SK-N-MC (cell line): Measurements from ENCODE around the gene TMEM245.

ENCODE experiments used
- DNase-seq: peaks from one replicate; pipeline ENCODE4 v3.0.0-alpha.2; 2011; ENCODE audit warnings: low read depth, low spot score
- H3K27ac ChIP-seq: fragments of 200-600 bp; sonication (generic); 2 replicates; pipeline ENCODE4 v1.5.1; 2016; ENCODE audit warnings: mixed run types
- H3K36me3 ChIP-seq: fragments of 200-600 bp; sonication (generic); 2 replicates; pipeline ENCODE4 v1.6.1; 2017; ENCODE audit warnings: antibody characterized with exemption, low read length, mixed read lengths; ENCODE audit not compliant: insufficient read depth
- H3K4me3 ChIP-seq: fragments of 200-600 bp; sonication (generic); 2 replicates; pipeline ENCODE4 v1.5.1; 2016
- H3K9ac ChIP-seq: fragments of 200-600 bp; sonication (generic); 2 replicates; pipeline ENCODE4 v1.8.0; 2017; ENCODE audit warnings: mixed run types, mixed read lengths; ENCODE audit not compliant: insufficient read length
- H3K9me3 ChIP-seq: fragments of 200-600 bp; sonication (generic); 2 replicates; pipeline ENCODE4 v1.6.1; 2017; ENCODE audit warnings: low read depth, mild to moderate bottlenecking, antibody characterized with exemption, low read length, moderate library complexity, mixed read lengths
- EZH2 ChIP-seq: fragments of 200-600 bp; sonication (generic); IDR thresholded peaks from one replicate; pipeline ENCODE4 v1.6.1; 2017; ENCODE audit warnings: antibody characterized with exemption
- FOXP2 ChIP-seq: optimal IDR thresholded peaks from 2 replicates; pipeline ENCODE3; 2011; ENCODE audit warnings: mild to moderate bottlenecking, moderate library complexity; ENCODE audit not compliant: insufficient read depth; ENCODE audit errors: extremely low read length, control extremely low read depth
- POLR2AphosphoS5 ChIP-seq: IDR thresholded peaks from 2 replicates; pipeline ENCODE4 v1.6.1; 2012; ENCODE audit warnings: mild to moderate bottlenecking, low read depth, low read length, borderline replicate concordance

Gene TMEM245

GRCh38 chr9:109037946-109038715, 81.6 kb downstream of the TMEM245 start:
- Histone ChIP-seq H3K27ac (0 out of 2 replicates have a peak overlapping the region, but pooled peaks have one; percentile 15), H3K36me3 (peaks cover 59% of the 10 kb centered on the region), H3K9me3 (no peaks in the 10 kb centered on the region), H3K4me3 (no peak overlapping the region), H3K9ac (no peak overlapping the region)
- TF ChIP-seq EZH2 = no peak
- TF ChIP-seq FOXP2 = no peak
- no peak for DNase-seq

DNA sequence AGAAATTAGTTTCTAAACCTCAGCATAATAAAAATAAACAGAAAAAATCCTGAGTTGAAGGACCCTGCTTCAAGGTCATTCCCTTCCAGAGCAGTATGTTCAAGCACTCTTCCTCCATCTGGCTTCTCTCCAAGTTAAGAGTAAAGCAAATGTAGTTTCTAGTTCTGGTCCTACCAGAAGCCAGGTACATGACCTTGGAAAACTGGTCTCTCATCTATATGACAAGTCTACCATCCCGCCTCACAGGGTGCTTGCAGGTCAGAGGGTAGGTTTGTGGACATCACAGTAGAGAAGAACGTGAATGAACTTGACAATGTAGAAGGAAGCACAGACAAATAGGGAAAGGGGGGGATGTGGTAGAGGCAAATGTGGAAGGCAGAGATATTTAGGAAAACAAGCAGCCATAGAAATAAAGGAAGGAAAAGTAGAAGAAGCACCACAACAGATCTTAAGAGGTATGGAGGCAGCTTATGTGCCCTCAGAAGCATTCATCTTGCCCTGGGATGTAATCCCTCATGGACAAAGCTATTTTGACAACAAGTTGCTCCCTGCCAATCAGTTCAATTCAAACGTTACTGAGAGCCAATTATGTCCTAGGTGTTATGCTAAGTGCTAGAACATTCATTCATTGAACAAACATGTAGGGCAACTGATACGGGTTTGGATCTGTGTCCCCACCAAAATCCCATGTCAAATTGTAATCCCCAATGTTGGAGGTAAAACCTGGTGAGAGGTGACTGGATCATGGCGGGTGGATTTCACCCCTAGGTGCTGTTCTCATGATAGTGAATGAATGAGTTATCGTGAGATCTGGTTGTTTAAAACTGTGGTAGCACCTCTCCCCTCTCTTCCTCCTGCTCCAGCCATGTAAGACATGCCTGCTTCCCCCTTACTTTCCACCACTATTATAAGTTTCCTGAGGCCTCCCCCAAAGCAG, 82.7 kb downstream of the TMEM245 start:
- TF ChIP-seq POLR2AphosphoS5 (no peak), EZH2 (no peak), FOXP2 (no peak)
- no peak overlapping the region for H3K4me3 ChIP-seq
- H3K36me3 ChIP-seq = peaks cover 53% of the 10 kb centered on the region
- DNase-seq = no peak
- H3K9me3 ChIP-seq = no peaks in the 10 kb centered on the region
- H3K27ac ChIP-seq = peak overlapping the region; percentile 69
- H3K9ac ChIP-seq = no peak overlapping the region

GRCh38 chr9:109035684-109036423, 83.9 kb downstream of the TMEM245 start:
- Histone ChIP-seq H3K4me3 (peak overlapping the region; percentile 31; the same call in 1 of the 2 replicates), H3K36me3 (peaks cover 47% of the 10 kb centered on the region), H3K27ac (peak overlapping the region; percentile 69), H3K9me3 (no peaks in the 10 kb centered on the region), H3K9ac (no peak overlapping the region)
- no peak for TF ChIP-seq FOXP2
- no peak for TF ChIP-seq POLR2AphosphoS5
- no peak for TF ChIP-seq EZH2
- DNase-seq = peak; percentile 37

DNA sequence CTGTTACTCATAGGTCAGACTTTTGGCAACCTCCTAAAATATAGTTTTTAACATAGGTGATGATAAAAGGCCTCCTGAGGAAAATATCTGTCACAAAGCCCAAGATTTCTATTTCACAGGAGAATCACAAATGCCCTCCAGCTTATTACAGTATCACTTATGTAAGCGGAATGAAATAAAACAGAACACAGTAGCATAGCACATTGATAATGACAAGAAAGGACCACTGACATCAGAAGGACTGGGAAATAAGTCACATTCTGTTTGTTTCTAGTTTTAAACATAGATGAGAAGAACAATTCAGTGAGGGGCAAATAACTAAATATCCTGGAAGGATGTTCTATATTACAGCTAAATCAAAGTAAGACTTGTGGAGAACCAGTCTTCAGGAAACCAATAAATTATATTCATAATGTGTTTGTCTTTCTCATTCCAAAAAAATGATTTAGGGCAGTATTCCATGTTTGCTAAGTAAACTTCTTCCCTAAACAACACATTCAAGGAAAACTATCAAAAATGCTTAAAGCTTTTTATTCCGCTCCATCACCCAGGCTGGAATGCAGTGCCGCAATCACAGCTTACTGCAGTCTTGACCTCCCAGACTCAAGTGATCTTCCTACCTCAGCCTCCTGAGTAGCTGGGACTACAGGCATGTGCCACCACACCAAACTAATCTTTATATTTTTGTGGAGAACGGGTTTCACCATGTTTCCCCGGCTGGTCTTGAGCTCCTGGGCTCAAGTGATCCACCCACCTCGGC, 85.6 kb downstream of the TMEM245 start:
- Histone ChIP-seq H3K9me3 (no peaks in the 10 kb centered on the region), H3K27ac (no peak overlapping the region)

DNA sequence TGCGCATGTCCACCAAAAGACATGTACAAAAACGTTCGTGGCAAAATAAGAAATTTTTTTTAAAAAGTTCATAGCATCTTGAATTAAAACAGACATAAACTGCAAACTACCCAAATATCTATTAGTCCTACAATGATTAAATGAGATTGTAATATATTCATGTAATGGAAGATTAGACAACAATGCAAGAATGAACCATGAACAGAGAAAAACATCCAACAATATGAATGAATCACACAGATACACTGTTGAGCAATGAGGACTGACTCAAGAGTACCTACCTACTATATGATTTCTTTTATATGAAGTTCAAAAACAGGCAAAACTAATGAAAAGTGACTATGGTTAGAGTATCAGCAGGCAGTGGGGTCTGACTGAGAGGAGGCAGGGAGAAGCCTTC, 88.5 kb downstream of the TMEM245 start:
- DNase-seq = no peak
- H3K9me3 ChIP-seq = no peaks in the 10 kb centered on the region
- TF ChIP-seq POLR2AphosphoS5 = no peak
- TF ChIP-seq EZH2 = no peak
- TF ChIP-seq FOXP2 = no peak
- no peak overlapping the region for H3K4me3 ChIP-seq
- peaks cover 31% of the 10 kb centered on the region for H3K36me3 ChIP-seq
- H3K27ac ChIP-seq = no peak overlapping the region
- no peak overlapping the region for H3K9ac ChIP-seq

More for the DNA sequence above, 85.6 kb downstream of the TMEM245 start:
- H3K4me3 ChIP-seq = no peak overlapping the region
- H3K36me3 ChIP-seq = peaks cover 44% of the 10 kb centered on the region
- DNase-seq = no peak
- no peak overlapping the region for H3K9ac ChIP-seq
- TF ChIP-seq EZH2 (no peak), FOXP2 (no peak), POLR2AphosphoS5 (no peak)

DNA sequence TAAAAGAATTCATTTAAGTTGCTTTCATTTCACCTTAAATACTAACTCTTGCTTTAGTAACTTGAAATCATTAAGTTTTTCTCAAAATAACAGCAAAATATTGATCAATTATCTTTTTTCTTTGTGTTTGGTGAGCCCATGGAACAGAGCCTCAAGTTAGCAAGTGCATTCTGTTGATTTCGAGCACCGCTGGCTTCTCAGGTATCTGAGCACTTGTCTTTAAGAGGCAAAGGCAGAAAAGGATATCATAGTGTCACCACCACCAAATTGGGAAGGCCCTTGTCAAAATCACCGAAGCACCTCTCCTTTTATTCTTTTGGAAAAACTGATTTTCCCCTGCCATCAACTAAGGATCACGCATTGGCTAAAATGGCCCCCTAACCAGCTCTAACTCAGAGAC, 89.3 kb downstream of the TMEM245 start:
- no peak overlapping the region for H3K9ac ChIP-seq
- H3K36me3 ChIP-seq = peaks cover 24% of the 10 kb centered on the region
- no peak for DNase-seq

GRCh38 chr9:109028457-109028856, 91.3 kb downstream of the TMEM245 start:
- H3K36me3 ChIP-seq = peaks cover 15% of the 10 kb centered on the region
- DNase-seq = no peak
- TF ChIP-seq FOXP2 = no peak
- no peak for TF ChIP-seq POLR2AphosphoS5
- TF ChIP-seq EZH2 = no peak

More for the DNA sequence above, 89.3 kb downstream of the TMEM245 start:
- no peak overlapping the region for H3K27ac ChIP-seq
- no peaks in the 10 kb centered on the region for H3K9me3 ChIP-seq
- TF ChIP-seq EZH2 (no peak), FOXP2 (no peak), POLR2AphosphoS5 (no peak)
- no peak overlapping the region for H3K4me3 ChIP-seq

More at GRCh38 chr9:109028457-109028856, 91.3 kb downstream of the TMEM245 start:
- H3K9ac ChIP-seq = no peak overlapping the region
- no peak overlapping the region for H3K27ac ChIP-seq
- H3K9me3 ChIP-seq = no peaks in the 10 kb centered on the region
- H3K4me3 ChIP-seq = no peak overlapping the region
